HG03039 (cell line): ENCODE data around the gene CIAO3.

Experiments
- ATAC-seq: cut with Tn5 transposase; IDR thresholded peaks from one replicate; pipeline ENCODE4 v1.9.1; 2021; ENCODE audit warnings: mild to moderate bottlenecking, moderate library complexity; ENCODE audit not compliant: unreplicated experiment

CIAO3 gene

DNA sequence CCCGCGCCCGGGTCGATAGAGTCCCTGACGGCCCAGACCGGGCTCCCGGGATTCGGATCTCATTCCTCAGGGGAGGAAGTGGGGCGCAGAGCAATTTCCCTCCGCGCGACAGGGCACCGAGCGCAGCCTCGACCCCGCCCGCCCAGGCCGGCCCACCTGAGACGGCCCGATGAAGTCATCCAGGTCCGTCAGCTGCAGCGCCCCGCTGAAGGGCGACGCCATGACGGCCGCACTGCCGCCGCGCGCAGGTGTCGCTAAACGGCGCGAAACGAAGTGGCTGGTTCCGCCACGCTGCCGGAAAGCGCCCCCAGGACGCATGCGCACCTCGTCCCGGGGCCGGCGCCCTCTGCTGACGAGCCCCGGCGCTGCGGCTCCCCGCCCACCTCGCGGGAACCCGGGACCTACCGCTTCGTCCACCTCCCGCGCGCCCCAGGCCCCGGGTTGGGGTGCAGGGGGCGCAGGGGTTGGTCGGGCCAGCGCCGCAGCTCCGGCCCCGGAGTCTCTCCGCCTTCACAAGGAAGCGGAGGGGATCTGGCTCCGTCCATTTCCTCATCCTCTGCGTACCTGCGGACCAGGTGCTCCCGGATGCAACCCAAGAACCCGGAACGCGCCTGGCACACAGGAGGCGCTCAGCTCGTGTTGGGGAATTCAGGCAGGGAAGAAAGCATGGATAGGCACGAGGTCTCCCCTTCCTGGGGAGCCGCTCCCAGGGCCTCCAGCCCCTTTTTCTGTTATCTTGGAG lies at the start of gene CIAO3:
CIAO3 (minus strand) TSS at position 234 of the 742 bp plus-strand sequence; CDS start at position 222, 12 bp downstream.
- peak; percentile 63 for ATAC-seq

DNA sequence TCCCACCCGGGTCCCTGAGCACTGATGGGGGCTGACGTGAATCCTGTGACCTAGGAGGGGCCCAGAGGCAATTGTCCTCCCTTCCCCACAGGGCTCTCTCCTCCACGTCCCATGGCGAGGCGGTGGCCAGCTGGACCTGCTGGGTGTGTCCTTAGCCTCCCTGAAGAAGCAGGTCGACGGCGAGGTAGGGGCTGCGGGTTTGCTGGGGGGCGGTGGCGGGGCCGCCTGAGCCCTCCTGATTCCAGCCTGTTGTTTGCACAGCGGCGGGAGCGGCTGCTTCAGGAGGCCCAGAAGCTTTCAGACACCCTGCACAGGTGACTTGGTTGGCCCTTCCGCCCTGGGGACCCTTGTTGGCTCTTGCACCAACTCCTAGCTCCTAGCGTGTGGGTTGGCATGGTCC lies 49.3 kb upstream of the CIAO3 start:
- no peak for ATAC-seq

DNA sequence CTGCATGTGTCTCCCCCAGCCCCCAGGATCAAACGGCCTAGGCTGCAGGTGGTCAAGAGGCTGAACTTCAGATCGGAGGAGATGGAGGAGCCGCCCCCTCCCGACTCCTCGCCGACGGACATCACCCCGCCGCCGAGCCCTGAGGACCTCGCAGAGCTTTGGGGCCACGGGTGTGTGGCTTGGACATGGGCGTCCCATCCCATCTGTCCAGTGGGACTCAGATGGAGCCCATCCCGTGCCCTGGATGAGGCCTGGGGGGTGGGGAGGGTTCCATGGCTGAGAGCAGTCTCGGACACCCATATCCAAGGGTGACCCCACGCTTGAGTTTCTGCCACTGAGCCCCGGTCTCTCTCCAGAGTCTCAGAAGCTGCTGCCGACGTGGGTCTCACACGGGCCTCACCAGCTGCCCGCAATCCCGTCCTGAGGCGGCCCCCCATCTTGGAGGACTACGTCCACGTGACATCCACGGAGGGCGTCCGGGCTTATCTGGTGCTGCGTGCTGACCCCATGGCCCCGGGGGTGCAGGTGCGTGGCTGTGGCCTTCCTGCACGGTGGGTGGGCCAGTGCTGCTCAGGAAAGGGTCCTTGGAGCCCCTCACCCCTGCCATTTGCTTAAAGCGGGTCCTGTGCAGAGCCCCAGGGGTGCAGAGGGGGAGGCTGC lies 48.5 kb upstream of the CIAO3 start:
- no peak for ATAC-seq

DNA sequence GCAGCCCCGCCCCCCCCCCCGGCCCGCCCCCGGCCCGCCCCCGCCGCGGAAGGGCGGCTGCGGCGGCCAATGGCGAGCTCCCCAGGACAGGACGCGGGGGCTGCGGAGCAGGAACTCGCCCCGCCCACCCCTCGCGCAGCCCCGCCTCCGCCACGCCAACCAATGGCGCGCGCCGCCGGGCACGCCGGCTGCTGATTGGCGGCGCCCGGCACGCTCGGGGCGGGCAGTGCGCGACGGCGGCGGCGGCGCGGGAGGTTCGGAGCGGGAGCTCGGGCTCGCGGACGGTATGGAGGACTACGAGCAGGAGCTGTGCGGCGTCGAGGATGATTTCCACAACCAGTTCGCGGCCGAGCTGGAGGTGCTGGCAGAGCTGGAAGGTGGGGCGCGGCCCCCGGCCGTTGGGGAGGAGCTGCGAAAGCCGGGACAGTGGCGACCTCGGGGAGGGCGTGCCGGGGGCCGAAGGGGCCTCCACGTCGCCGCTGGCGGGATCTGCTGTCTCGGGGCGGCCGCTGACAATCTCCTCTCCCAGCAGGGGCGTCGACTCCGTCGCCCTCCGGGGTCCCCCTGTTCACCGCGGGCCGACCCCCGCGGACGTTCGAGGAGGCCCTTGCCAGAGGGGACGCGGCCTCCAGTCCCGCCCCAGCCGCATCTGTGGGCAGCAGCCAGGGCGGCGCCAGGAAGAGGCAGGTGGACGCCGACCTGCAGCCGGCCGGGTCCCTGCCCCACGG lies 47.8 kb upstream of the CIAO3 start, which contains the start of gene CHTF18:
CHTF18 (plus strand) TSS at position 222 of the 728 bp plus-strand sequence; CDS start at position 287, 65 bp downstream.
- ATAC-seq, result peak; percentile 63

GRCh38 chr16:787978-788398 lies 47.2 kb upstream of the CIAO3 start, which contains the start of gene RPUSD1:
TSS of gene RPUSD1 (minus strand) at chr16:788381. CDS start at chr16:787737, 644 bp downstream.
- ATAC-seq, result peak; percentile 19

DNA sequence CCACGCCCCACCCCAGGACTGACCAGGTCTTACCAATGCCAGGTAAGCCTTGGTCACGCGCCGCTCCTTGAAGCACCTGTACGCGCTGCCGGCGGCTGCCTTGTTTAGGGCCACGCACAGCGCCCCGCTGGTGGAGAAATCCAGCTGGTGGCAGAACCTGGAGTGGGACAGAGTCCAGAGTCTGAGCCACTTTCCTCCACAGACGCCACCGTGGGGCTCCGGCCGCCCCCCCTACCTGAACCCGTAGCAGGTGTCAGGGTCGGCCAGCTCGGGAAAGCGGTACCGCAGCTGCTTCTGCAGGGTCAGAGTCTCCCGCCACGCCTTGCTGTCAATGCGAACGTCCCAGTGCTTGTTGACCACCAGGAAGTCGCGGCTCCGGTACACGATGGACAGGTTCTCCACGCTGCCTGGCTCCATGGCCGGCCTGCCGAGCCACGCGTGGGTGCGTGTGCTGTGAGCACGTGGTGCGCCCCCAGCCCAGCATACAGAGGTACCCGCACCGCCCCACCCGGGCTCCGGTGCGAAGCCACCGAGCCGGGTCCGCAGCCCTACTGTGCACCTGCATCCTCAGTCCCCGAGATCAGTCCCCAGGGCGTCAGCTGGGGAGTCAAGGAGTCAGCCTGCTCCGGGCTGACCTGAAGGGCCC lies 46.6 kb upstream of the CIAO3 start:
- no peak for ATAC-seq

DNA sequence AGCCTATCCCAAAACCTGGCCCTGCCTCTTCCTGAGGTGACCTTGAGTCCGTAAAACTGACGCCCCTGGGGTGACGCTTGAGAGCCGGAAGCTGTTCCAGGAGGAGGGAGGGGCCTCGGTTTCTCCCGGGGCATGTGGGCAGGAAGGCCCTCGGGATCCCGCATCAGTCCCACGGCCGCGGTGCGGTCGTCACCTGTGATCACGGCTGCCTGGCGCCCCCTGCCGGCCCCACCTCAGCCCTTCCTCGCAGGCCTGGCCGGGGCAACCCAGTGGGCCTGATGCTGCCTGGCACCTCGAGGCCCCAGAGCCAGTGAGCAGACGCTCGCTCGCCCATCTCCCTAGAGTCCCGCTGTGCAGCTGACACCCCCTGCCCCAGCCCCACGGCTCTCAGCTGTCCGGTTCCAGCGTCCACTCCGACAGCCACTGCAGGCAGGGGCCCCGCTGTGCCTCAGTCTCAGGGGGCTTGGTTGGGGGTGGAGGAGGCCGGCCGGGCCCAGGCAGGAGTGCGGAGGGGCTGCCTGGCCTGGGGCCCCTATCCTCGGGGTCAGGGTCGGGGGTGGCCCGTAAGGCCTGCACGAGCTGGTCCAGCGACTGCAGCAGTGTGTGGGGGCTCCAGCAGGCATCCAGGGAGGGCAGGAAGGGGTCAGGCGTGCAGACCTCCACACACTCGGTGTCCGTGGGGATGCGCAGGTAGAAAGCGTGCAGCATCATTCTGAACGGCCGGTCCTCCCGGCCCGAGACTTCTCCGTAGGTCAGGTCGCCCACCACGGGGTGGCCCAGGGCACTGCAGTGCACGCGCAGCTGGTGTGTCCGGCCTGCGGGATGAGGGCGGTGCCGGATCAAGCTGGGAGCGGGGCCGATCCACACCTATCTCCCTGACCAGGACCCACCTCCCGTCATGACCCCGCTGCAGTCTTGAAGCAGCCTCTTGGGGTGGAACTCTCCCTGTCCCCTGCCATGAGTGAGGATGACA lies 45.1 kb upstream of the CIAO3 start:
- ATAC-seq, result no peak

- no peak for ATAC-seq
These were observed 43.6 kb upstream of the CIAO3 start for GRCh38 chr16:784431-784830.

DNA sequence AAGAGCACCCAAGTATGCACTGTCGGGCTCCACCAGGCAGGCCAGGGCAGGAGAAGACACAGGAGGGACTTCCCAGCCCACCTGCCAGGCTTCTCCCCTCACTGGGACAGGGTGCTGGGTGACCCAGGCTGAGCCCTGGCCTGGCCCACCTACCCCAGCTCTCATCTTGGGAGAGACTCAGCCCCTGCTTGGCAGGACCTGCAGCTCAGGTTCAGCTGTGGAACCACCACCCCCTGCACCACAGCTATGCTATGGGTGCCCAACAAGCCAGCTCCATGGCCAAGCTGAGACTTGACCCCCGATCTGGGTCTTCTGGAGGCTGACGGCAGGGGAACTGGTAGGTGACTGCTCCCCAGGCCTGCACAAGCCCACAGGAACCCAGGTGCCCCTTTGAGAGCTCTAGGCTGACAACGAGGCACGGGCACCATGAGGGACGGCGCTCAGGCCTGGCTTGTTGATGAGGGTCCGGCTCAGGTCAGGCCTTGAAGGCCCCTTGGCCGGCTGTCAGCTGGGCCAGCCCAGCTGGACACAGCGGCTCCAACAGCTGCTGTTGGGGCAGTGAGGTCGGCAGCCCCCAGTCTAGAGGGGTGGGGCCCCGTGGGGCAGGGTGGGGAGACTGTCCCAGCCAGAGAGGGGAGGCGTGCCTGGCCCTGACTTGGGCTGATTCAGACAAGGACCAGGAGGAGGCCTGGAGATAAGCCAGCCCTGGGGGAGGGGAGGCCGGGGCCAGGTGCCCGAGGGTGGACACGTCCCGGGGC lies 42.8 kb upstream of the CIAO3 start:
- ATAC-seq, result no peak

- ATAC-seq, result no peak
These were observed 42.1 kb upstream of the CIAO3 start for GRCh38 chr16:782766-783403.

DNA sequence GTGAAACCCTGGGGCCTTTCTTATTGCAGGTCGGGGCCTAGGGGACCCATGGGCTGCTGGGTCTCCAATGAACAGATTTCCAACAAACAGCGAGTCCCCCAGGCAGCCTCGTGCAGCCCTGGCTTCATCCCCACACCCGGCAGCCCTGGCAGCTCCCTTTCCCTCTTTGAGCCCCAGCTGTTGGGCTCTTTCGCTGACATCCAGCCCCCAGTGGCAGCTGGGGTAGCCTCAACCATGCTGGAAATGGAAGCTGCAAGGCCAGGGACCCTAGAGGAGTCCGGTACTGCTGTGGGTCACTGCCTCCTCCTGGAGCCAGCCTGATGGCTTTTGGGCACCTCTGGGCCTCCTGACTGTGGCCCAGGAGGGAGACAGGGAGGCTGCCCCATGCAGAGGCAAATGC lies 41.5 kb upstream of the CIAO3 start:
- no peak for ATAC-seq

GRCh38 chr16:781346-782010 lies 40.7 kb upstream of the CIAO3 start:
- ATAC-seq, result no peak

- ATAC-seq, result no peak
These were observed 39.5 kb upstream of the CIAO3 start for GRCh38 chr16:780296-780695.

GRCh38 chr16:779561-779960 lies 38.8 kb upstream of the CIAO3 start:
- ATAC-seq, result no peak

DNA sequence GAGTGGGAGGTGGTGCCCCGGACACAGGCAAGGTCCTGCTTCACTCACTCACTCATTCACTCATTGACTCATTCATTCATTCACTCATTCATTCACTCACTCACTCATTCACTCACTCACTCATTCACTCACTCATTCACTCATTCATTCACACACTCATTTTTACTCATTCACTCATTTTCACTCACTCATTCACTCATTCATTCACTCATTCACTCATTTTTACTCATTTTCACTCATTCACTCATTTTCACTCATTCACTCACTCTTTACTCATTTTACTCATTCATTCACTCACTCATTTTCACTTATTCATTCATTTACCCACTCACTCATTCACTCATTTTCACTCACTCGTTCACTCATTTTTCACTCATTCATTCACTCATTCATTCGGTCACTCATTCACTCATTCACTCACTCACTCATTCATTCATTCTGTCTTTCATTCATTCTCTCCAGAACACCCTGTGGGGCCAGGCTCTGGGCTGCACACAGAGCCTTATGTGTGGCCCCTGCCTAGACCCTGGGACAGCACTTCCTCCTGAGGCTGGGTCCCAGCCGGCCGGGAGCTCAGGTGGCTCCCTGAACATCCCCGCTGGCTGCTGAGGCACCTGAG lies 38.2 kb upstream of the CIAO3 start:
- no peak for ATAC-seq

- ATAC-seq, result no peak
These were observed 37.6 kb upstream of the CIAO3 start for GRCh38 chr16:778447-778846.

DNA sequence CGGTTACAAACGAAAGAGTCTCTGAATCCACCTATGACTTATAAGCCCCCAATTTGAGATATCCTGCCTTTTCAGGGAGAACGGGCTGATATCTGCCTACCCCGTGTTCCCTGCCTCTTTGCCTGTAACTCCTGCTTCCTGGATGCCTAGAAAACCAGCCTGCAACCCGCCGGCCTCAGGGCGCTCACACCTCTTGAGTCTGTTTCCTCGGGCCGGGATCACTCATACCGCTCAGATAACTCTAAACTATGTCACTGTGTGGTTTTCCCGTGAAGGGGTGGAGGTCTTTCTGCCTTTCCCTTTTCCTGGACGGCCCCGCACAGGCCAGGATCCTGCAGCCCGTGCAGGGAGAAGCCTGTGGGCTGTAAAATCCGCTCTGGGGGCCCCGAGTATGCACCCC lies 37.0 kb upstream of the CIAO3 start:
- ATAC-seq, result no peak

- no peak for ATAC-seq
These were observed 36.0 kb upstream of the CIAO3 start for GRCh38 chr16:776824-777223.
